ENCODE measurements around the gene MYOG.

The MYOG gene

GRCh38 chr1:203090421-203091198 is 4.8 kb upstream of the MYOG start:
- peak; percentile 12 for DNase-seq (ENCODE audit: low spot score)

- no peak for DNase-seq (ENCODE audit: low spot score)
These were observed 3.8 kb upstream of the MYOG start for GRCh38 chr1:203089651-203090045.

GRCh38 chr1:203089001-203089650 is 3.3 kb upstream of the MYOG start:
- no peak for DNase-seq (ENCODE audit: low spot score)

GRCh38 chr1:203088441-203088840 is 2.6 kb upstream of the MYOG start:
- no peak for DNase-seq (ENCODE audit: low spot score)

GRCh38 chr1:203086992-203087763 is 1.4 kb upstream of the MYOG start:
- DNase-seq (ENCODE audit: low spot score): no peak

- peak; percentile 40 for DNase-seq (ENCODE audit: low spot score)
These were observed 954 bp downstream of the MYOG start for GRCh38 chr1:203084588-203085527.

GRCh38 chr1:203083463-203083921 is 2.3 kb downstream of the MYOG start:
- DNase-seq (ENCODE audit: low spot score): no peak

- no peak for DNase-seq (ENCODE audit: low spot score)
These were observed 3.0 kb downstream of the MYOG start for GRCh38 chr1:203082571-203083462.

GRCh38 chr1:203082231-203082505 is 3.6 kb downstream of the MYOG start:
- DNase-seq (ENCODE audit: low spot score): no peak

GRCh38 chr1:203081465-203082230 is 4.2 kb downstream of the MYOG start:
- no peak for DNase-seq (ENCODE audit: low spot score)

GRCh38 chr1:203080456-203080855 is 5.4 kb downstream of the MYOG start:
- no peak for DNase-seq (ENCODE audit: low spot score)

GRCh38 chr1:203078478-203078877 is 7.3 kb downstream of the MYOG start:
- DNase-seq (ENCODE audit: low spot score): no peak

GRCh38 chr1:203077956-203078355 is 7.9 kb downstream of the MYOG start:
- no peak for DNase-seq (ENCODE audit: low spot score)

GRCh38 chr1:203077367-203077766 is 8.4 kb downstream of the MYOG start:
- no peak for DNase-seq (ENCODE audit: low spot score)

- no peak for DNase-seq (ENCODE audit: low spot score)
These were observed 9.7 kb downstream of the MYOG start for GRCh38 chr1:203076031-203076511.

GRCh38 chr1:203075236-203076030 is 10.4 kb downstream of the MYOG start:
- DNase-seq (ENCODE audit: low spot score): no peak

GRCh38 chr1:203074610-203075009 is 11.2 kb downstream of the MYOG start:
- no peak for DNase-seq (ENCODE audit: low spot score)

GRCh38 chr1:203073469-203073868 is 12.3 kb downstream of the MYOG start:
- no peak for DNase-seq (ENCODE audit: low spot score)

GRCh38 chr1:203072911-203073310 is 12.9 kb downstream of the MYOG start:
- peak; percentile 43 for DNase-seq (ENCODE audit: low spot score)

Measured in AG20443 (cell line).